Stimulated activated CD4-positive, alpha-beta T cell treated with anti-CD3 and anti-CD28 coated beads, Interleukin-12 subunit alpha, Interleukin-12 subunit beta, amount 100 ng/mL, for 4 hours (primary cell): ENCODE data around the gene GCK.

Source experiments
- DNase-seq: peaks from one replicate; pipeline ENCODE4 v3.0.0-alpha.2; 2020

The GCK gene

DNA sequence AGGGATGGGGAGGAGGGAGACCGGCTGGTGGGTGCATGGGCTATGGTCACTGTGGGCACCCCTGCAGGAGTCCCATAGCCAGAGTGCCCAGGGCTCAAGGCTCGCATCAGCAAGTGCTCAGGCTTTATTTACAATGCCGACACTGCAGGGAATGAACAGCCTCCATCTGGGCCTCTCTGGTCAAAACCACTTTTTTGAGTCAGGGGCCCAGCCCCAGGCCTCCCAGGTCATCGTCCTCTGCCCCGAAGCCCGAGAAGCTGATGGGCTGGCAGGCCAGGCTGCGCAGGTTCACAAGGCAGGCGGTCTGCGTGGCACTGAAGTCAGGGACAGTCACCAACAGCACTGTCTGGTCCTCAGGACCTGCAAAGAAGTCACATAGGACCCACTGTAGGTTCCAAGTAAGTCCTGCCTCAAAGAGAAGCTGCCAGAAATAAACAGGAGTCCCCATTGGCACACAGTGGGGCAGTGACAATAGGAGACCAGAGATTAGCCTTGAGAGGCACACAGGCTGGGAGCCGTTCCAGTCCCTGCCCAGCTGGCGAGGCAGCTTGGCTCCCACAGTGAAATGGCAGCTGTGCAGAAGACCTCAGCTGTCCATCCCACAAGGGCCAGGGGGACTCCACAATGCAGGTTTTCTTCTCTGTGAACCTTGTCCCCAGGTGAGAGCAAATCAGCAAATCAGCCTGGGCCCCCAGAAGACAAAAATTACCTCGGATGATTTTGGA, 74.5 kb downstream of the GCK start:
- no peak for DNase-seq

DNA sequence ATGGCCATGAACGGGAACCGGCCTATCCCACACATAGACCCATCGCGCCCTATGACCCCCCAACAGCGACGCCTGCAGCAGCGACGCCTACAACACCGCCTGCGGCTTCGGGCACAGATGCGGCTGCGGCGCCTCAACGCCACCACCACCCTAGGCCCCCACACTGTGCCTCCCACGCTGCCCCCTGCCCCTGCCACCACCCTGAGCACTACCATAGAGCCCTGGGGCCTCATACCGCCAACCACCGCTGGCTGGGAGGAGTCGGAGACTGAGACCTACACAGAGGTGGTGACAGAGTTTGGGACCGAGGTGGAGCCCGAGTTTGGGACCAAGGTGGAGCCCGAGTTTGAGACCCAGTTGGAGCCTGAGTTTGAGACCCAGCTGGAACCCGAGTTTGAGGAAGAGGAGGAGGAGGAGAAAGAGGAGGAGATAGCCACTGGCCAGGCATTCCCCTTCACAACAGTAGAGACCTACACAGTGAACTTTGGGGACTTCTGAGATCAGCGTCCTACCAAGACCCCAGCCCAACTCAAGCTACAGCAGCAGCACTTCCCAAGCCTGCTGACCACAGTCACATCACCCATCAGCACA, 75.4 kb downstream of the GCK start:
- no peak for DNase-seq

DNA sequence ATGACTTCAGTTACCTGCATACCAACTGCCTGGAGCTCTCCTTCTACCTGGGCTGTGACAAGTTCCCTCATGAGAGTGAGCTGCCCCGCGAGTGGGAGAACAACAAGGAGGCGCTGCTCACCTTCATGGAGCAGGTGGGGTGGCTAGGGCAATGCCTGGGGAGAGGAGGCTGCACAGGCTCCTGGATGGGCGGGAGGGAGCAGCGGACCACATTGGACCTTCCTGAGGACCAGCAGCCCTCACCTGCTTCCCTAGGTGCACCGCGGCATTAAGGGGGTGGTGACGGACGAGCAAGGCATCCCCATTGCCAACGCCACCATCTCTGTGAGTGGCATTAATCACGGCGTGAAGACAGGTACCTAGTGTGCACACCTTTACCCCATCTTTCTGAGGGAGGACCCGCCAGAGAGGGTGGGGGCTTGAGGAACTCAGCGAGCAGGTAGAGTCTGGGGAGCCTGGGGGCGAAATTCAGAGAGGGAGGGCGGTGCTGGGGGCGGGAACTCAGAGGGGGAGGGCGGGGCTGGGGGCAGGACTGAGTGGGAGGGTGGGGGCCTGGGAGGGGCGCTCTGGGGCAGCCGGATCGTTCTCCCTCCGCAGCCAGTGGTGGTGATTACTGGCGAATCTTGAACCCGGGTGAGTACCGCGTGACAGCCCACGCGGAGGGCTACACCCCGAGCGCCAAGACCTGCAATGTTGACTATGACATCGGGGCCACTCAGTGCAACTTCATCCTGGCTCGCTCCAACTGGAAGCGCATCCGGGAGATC, 76.1 kb downstream of the GCK start:
- DNase-seq: no peak

DNA sequence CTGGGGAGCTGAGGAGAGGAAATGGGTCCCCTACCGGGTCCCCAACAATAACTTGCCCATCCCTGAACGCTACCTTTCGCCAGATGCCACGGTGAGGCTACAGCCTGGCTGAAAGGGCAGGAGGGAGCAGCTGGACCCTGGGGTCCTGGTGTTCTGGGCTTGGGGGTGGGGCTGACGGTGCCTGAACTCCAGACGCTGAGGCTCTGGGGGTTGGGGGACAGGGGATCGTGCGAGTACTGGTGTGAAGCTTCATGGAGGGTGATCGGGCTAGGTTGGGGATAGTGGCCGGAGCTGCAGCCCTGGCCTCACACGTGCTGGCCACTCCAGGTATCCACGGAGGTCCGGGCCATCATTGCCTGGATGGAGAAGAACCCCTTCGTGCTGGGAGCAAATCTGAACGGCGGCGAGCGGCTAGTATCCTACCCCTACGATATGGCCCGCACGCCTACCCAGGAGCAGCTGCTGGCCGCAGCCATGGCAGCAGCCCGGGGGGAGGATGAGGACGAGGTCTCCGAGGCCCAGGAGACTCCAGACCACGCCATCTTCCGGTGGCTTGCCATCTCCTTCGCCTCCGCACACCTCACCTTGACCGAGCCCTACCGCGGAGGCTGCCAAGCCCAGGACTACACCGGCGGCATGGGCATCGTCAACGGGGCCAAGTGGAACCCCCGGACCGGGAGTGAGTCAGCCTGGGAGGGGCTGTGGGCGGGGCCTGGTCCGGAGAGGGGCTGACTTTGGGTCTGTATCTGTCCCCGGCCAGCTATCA, 76.8 kb downstream of the GCK start:
- DNase-seq: no peak

DNA sequence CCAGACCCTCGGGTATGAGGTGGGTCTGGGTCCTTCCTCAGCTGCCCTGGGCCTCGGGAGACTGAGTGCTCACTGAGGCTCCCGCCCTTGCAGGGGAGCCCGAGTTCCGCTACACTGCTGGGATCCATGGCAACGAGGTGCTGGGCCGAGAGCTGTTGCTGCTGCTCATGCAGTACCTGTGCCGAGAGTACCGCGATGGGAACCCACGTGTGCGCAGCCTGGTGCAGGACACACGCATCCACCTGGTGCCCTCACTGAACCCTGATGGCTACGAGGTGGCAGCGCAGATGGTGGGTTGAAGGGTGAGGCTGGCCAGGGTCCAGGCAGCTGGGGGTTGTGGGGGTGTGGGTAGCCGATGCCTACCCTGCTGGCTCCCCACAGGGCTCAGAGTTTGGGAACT, 77.5 kb downstream of the GCK start:
- DNase-seq: no peak

DNA sequence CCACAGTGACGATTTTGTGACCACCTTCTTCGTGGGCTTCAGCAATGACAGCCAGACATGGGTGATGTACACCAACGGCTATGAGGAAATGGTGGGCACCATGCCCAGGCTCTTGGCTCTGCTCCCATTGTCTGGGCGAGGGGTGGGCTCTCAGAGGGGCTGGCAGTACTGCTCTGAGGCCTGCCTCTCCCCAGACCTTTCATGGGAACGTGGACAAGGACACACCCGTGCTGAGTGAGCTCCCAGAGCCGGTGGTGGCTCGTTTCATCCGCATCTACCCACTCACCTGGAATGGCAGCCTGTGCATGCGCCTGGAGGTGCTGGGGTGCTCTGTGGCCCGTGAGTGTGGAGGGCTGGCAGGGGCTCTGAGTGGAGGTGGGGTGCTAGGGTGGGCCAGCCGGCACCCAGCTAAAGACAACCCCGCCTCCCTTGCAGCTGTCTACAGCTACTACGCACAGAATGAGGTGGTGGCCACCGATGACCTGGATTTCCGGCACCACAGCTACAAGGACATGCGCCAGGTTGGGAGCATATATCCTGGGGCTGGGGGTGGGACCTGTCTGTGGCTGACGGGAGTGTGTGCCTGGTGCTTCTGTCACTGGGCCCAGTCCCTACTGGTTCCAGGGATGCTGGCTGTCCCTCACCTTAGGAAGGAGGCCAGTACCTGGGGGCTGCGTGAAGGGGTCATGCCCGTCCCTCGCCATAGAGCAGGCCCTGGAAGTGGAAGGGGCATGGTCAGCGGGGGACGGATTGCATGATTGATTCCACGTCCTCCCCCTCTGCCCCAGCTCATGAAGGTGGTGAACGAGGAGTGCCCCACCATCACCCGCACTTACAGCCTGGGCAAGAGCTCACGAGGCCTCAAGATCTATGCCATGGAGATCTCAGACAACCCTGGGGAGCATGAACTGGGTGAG, 78.3 kb downstream of the GCK start:
- no peak for DNase-seq

DNA sequence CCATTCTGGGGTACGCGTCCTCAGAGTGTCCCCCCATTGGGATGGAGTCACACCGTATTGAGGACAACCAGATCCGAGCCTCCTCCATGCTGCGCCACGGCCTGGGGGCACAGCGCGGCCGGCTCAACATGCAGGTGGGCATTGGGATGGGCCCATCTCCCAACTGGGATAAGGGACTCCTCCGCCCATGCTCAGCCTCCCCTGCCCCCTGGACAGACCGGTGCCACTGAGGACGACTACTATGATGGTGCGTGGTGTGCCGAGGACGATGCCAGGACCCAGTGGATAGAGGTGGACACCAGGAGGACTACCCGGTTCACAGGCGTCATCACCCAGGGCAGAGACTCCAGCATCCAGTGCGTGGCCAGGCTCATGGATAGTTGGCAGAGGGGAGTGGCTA, 79.2 kb downstream of the GCK start:
- no peak for DNase-seq

DNA sequence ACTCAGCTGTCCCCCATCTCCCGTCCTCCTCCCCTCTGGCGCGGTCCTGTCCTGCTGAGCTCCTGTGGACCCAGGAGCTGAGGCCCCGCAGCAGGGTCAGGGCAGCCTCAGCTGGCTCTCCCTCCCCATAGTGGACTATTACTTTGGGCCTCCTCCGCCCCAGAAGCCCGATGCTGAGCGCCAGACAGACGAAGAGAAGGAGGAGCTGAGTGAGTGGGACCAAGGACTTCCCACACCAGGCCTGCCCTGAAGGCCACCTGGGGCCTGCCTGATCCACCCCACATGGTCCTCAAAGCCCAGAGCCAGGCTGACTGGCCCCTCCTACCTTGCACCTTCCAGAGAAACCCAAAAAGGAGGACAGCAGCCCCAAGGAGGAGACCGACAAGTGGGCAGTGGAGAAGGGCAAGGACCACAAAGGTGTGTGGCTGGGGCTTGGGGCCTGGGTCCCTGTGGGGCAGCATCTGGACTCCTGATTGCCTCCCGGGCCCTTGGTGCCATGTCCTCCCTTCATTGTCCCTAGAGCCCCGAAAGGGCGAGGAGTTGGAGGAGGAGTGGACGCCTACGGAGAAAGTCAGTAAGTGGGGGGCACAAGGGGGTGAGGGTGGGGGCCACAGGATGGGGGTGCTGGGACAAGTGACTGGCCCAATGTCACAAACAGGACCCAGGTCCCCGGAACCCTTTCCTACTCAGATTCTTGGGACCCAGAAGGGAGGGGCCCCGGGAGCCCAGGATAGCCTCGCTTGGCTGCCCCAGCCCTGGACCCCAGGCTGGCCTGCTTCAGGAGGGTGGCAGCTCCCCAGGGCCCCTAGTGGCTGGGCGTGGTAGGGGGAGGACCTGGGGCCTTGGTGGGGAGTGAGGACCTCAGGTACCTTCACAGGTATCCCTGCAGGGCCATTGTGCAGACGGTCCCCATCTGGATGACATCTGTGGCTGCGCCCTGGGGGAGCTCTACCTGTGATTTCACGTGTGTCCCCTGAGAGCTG, 80.2 kb downstream of the GCK start:
- no peak for DNase-seq

DNA sequence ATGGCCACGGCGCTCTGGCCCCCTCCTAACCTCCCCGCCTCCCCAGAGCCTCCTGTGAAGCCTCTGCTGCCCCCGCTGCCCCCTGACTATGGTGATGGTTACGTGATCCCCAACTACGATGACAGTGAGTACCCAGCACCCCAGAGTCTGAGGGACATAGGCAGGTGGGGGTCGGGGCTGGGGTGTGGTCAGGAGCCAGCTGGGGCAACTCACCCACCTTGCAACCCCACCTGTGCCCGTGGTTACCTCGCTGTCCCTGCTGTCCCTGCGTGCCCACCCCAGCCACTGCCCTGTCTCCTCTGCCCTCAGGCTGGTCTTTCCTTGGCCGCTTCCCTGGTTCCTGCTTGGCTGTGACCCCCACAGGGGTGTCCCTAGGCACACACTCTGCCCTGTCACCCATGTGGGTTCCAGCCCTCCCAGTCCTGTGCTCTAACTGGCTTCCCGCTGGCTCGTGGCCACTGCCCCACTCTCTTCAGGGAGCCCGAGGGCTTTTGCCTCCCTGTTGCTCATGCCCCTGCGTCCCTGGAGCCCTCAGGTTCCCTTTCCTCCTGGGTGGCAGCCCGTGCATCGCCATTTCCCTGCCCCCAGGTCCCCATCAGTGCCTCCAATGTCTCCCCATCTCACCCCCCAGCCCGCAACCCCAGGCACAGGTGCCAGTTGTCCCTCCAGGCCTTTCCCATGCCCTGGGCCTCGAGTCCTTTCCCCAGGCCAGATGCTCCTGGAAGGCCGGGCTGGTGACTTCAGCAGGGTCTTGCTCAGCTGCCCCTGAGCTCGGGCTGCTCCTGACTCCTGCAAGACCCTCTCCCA, 81.1 kb downstream of the GCK start:
- no peak for DNase-seq

DNA sequence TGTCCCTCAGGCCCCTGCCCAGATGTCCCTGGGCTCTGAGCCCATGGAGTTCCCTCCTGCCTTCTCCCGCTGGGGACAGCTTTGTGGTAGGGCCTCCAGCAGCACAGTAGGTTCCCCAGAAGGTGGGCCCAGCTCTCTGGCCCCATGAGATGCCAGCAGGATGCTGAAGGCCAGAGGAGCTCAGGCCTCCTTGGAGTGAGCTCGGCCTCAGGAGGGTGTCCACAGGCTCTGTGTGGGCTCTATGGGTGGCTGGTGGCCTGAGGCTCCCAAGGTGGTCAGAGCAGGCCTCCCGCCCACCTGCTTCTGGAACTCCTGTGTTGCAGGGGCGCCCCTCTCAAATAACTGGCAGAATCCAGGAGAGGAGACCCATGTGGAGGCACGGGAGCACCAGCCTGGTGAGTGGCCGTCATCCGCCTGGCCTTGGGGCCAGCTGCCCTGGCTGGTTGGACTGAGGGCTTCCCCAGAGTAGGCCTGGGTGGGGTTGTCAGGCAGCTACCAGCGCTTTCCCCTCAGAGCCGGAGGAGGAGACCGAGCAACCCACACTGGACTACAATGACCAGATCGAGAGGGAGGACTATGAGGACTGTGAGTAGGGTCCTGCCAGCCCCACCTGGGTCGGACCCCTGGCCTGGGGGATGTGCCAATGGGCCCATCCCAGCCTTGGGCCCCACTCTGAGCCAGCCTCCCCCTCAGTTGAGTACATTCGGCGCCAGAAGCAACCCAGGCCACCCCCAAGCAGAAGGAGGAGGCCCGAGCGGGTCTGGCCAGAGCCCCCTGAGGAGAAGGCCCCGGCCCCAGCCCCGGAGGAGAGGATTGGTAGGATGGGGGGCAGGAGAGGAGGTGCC, 81.9 kb downstream of the GCK start:
- no peak for DNase-seq

DNA sequence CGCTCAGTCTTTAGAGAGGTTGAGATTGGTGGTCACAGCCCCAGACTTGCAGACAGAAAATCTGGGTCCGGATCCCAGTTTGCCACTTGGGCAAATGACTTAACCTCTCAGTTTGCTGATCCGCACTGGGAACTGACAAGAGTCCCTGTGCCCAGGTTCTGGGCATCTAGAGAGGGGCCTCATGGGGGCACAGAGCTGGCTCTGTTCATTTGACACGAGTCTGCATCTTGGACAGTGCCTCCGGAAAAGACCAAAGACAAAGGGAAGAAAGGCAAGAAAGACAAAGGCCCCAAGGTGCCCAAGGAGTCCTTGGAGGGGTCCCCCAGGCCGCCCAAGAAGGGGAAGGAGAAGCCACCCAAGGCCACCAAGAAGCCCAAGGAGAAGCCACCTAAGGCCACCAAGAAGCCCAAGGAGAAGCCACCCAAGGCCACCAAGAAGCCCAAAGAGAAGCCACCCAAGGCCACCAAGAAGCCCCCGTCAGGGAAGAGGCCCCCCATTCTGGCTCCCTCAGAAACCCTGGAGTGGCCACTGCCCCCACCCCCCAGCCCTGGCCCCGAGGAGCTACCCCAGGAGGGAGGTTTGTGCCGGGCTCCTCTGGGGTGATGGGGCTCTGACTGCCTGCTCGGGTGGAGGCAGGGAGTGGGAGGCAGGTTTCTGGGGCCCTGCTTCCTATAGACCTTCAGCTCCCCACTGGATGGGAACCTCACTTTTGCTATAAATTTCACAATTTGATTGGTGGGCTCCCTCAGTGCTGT, 82.8 kb downstream of the GCK start:
- DNase-seq: no peak

DNA sequence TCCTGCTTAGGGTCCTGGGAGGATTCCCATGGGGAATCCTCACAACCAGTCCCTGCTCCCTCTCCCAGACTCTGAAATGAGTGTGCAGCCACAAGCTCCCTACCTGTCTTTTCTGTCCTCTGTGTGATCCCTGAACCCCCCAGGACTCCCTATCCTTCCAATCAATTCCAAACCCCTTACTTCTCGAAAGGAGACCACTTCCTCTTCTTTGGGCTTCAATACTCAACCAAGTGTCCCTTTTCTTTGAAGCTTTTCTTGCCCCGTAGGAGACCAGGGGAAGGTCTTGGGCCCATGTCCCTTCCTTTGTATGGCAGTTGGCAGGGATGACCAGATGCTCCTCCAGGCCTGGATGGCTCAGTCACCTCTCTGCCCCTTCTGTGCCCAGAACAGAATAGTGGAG, 83.4 kb downstream of the GCK start:
- no peak for DNase-seq

DNA sequence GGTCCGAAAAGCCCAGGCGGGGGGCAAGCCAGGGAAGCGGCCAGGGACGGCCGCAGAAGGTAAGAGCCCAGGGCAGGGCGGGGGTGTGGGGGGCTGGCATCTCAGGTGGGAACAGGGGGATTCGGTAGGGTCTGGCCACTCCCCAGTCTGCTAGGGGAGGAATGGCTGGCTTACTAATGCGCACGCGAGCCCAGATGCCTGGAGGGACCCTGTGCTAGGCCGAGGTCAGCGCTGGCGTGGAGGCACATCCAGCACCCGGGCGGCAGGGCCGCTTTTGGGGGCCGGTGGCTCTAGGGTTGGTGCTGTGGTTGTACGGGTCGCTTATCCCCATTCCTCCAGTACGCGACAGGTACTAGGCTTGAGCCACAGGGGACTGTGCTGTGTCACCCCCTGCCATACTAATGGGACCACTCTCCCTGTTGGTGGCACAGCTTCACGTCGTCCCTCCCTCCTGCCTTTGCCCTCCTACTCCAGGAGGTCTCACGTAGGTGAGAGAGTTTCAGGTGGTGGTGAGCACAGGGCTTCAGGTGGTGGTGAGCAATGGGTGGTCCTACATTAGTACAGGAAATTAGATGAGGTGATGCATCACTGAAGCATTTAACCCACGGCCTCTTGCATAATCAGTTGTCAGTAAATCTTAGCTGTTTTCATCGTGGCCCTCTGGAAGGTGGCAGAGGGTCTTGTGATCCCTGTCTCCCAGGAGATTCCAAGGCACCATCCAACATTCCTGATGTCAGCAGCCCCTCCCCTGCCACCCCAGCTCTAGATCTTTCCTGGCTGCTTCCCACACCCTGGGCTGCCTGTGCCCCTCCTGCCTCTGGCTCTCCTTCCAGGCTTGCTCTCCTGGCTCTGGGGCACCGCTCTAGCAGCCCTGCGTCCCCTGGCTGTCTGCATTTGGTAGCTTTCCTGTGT, 84.1 kb downstream of the GCK start:
- no peak for DNase-seq

DNA sequence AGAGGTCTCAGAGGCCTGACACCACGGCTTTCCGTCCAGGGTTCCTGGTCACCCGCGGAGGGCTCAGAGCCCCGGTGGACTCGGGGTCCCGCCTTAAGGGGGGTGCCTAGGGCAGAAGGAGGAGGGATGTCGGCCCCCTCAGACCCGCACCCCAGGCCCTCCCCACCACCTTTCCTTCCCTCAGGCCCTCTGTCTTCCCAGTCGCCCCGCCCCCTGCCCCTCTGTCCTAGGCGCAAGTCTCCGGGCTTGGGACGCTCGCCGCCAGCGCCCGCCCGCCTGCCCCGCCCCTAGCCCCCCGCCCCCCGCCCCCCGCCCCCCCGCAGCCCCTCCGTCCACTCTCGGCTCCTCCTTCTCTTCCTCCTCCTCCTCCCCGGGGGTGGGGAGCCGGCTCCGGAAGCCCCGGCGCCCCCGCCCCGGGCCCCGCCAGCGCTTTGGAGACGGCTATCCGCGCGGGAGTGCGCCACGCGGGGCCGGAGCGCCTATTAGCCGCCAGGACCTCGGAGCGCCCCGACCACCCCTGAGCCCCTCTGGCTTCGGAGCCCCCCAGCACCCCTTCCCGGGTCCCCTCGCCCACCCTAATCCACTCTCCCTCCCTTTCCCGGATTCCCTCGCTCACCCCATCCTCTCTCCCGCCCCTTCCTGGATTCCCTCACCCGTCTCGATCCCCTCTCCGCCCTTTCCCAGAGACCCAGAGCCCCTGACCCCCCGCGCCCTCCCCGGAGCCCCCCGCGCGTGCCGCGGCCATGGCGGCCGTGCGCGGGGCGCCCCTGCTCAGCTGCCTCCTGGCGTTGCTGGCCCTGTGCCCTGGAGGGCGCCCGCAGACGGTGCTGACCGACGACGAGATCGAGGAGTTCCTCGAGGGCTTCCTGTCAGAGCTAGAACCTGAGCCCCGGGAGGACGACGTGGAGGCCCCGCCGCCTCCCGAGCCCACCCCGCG, 85.0 kb downstream of the GCK start, which contains the start of gene AEBP1:
Gene AEBP1 (plus strand): TSS at position 423 of the 937 bp plus-strand sequence. CDS start 321 bp downstream, at position 744.
- DNase-seq: peak; percentile 43

DNA sequence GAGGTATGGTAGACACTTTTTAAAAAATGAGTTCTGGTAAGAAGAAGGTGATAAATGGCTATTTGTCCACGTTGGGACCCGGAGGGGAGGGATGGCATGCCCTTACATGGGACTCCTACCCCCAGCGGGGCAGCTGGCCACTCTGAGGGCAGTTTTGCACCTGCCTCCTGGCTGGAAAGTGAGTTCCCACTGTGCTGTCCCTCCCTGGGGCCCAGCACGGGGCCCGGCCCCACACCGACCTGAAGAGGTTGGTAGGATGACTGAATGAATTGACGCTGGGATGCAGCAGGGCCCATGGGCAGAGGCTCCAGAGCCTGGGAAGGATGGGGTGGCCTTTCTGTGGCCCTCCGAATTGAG, 85.7 kb downstream of the GCK start:
- no peak for DNase-seq
